H9 (cell line): ENCODE data around the gene ACSM4. TPM values are rescaled to one million over a fixed set of nuclear protein-coding genes. Genes with fewer than 3 reads are reported as not detected.

ENCODE experiments used
- DNase-seq: peaks from one replicate; pipeline ENCODE4 v3.0.0-alpha.2; 2017
- H2AFZ ChIP-seq: one replicate; pipeline ENCODE4 v1.6.1; 2013; ENCODE audit warnings: mild to moderate bottlenecking, low read length, control low read depth, moderate library complexity
- H2AK5ac ChIP-seq: 2 replicates; pipeline ENCODE4 v1.6.1; 2013; ENCODE audit warnings: low read length, control low read depth, mixed read lengths; ENCODE audit not compliant: insufficient read length
- H2BK120ac ChIP-seq: one replicate; pipeline ENCODE4 v1.6.1; 2013; ENCODE audit warnings: low read depth, mild to moderate bottlenecking, low read length, control low read depth, inconsistent platforms; ENCODE audit not compliant: poor library complexity, severe bottlenecking
- H2BK12ac ChIP-seq: 2 replicates; pipeline ENCODE4 v1.6.1; 2013; ENCODE audit warnings: low read length, control low read depth, mixed read lengths, low read depth; ENCODE audit not compliant: insufficient read length
- H2BK15ac ChIP-seq: 2 replicates; pipeline ENCODE4 v1.6.1; 2013; ENCODE audit warnings: low read depth, low read length, control low read depth
- H2BK20ac ChIP-seq: one replicate; pipeline ENCODE4 v1.6.1; 2013; ENCODE audit warnings: low read depth, mild to moderate bottlenecking, low read length, control low read depth, inconsistent platforms; ENCODE audit not compliant: poor library complexity, severe bottlenecking
- H2BK5ac ChIP-seq: 2 replicates; pipeline ENCODE4 v1.6.1; 2013; ENCODE audit warnings: low read length, control low read depth, mixed read lengths; ENCODE audit not compliant: insufficient read length
- H3K14ac ChIP-seq: 2 replicates; pipeline ENCODE4 v1.6.1; 2013; ENCODE audit warnings: low read length, control low read depth; ENCODE audit not compliant: insufficient read depth
- H3K18ac ChIP-seq: 2 replicates; pipeline ENCODE4 v1.6.1; 2013; ENCODE audit warnings: low read depth, mild to moderate bottlenecking, mixed read lengths, low read length, control low read depth; ENCODE audit not compliant: insufficient read length
- H3K23ac ChIP-seq: 2 replicates; pipeline ENCODE4 v1.6.1; 2013; ENCODE audit warnings: low read length, control low read depth, mixed read lengths, low read depth; ENCODE audit not compliant: insufficient read length
- H3K23me2 ChIP-seq: 2 replicates; pipeline ENCODE4 v1.6.1; 2013; ENCODE audit warnings: low read depth, mild to moderate bottlenecking, mixed read lengths, low read length, control low read depth; ENCODE audit not compliant: insufficient read length, poor library complexity, severe bottlenecking
- H3K27ac ChIP-seq: 2 replicates; pipeline ENCODE4 v1.5.1; 2013; ENCODE audit warnings: low read length, control low read depth, mixed read lengths, low read depth; ENCODE audit not compliant: insufficient read length
- H3K27me3 ChIP-seq: 2 replicates; pipeline ENCODE4 v1.6.1; 2013; ENCODE audit warnings: low read length, control low read depth, inconsistent platforms; ENCODE audit not compliant: insufficient read depth
- H3K4ac ChIP-seq: 2 replicates; pipeline ENCODE4 v1.6.1; 2013; ENCODE audit warnings: low read depth, mild to moderate bottlenecking, control low read depth, inconsistent platforms, low read length, moderate library complexity
- H3K4me1 ChIP-seq: 2 replicates; pipeline ENCODE4 v1.6.1; 2013; ENCODE audit warnings: low read length, control low read depth, inconsistent platforms; ENCODE audit not compliant: insufficient read depth
- H3K4me2 ChIP-seq: 2 replicates; pipeline ENCODE4 v1.6.1; 2013; ENCODE audit warnings: low read length, control low read depth, mixed read lengths; ENCODE audit not compliant: insufficient read length, insufficient read depth
- H3K56ac ChIP-seq: 2 replicates; pipeline ENCODE4 v1.6.1; 2013; ENCODE audit warnings: low read depth, mild to moderate bottlenecking, mixed read lengths, low read length, control low read depth; ENCODE audit not compliant: insufficient read length
- H3K79me1 ChIP-seq: 2 replicates; pipeline ENCODE4 v1.6.1; 2013; ENCODE audit warnings: low read depth, mild to moderate bottlenecking, moderate library complexity, low read length, control low read depth, inconsistent platforms; ENCODE audit not compliant: insufficient read depth, poor library complexity, severe bottlenecking
- H3K79me2 ChIP-seq: 2 replicates; pipeline ENCODE4 v1.6.1; 2013; ENCODE audit warnings: low read length, control low read depth, inconsistent platforms; ENCODE audit not compliant: insufficient read depth
- H3K9ac ChIP-seq: 2 replicates; pipeline ENCODE4 v1.6.1; 2013; ENCODE audit warnings: low read length, control low read depth, mixed read lengths; ENCODE audit not compliant: insufficient read length; ENCODE audit errors: extremely low read depth
- H3K9me3 ChIP-seq: one replicate; pipeline ENCODE4 v1.6.1; 2013; ENCODE audit warnings: low read depth, low read length, inconsistent platforms; ENCODE audit not compliant: control insufficient read depth
- H3T11ph ChIP-seq: one replicate; pipeline ENCODE4 v1.6.1; 2013; ENCODE audit warnings: mild to moderate bottlenecking, low read length, control low read depth, inconsistent platforms
- H4K20me1 ChIP-seq: one replicate; pipeline ENCODE4 v1.6.1; 2013; ENCODE audit not compliant: control insufficient read depth, insufficient read length, insufficient read depth
- H4K5ac ChIP-seq: 2 replicates; pipeline ENCODE4 v1.6.1; 2013; ENCODE audit warnings: low read depth, mild to moderate bottlenecking, mixed read lengths, low read length, control low read depth; ENCODE audit not compliant: insufficient read length
- H4K8ac ChIP-seq: replicated peaks from 2 replicates; pipeline ENCODE4 v1.6.1; 2013; ENCODE audit warnings: low read length, control low read depth, mixed read lengths, low read depth; ENCODE audit not compliant: insufficient read length
- H4K91ac ChIP-seq: 2 replicates; pipeline ENCODE4 v1.6.1; 2013; ENCODE audit warnings: low read depth, mild to moderate bottlenecking, moderate library complexity, mixed read lengths, low read length, control low read depth; ENCODE audit not compliant: insufficient read length
- H3K27ac Mint-ChIP-seq, 3 experiments: 2 replicates in 2 of 3; 3 replicates in 1 of 3; pipeline ENCODE4 v1.8.0; 2020 to 2021; ENCODE audit warnings: mixed read lengths in 3 of 3, mild to moderate bottlenecking in 1 of 3, moderate library complexity in 1 of 3
- H3K27me3 Mint-ChIP-seq: 2 replicates; pipeline ENCODE4 v1.8.0; 2021; ENCODE audit warnings: low read depth, mild to moderate bottlenecking, moderate library complexity, mixed read lengths
- H3K36me3 Mint-ChIP-seq, 3 experiments: 2 replicates in 2 of 3; 3 replicates in 1 of 3; pipeline ENCODE4 v1.8.0; 2020 to 2021; ENCODE audit warnings: low read depth in 3 of 3, mixed read lengths in 3 of 3; ENCODE audit not compliant: insufficient read depth in 1 of 3
- H3K4me1 Mint-ChIP-seq, 2 experiments: 2 replicates each; pipeline ENCODE4 v1.8.0; 2020; ENCODE audit warnings: mixed read lengths in 2 of 2
- H3K4me3 Mint-ChIP-seq, 2 experiments: 2 replicates in 1 of 2; 3 replicates in 1 of 2; pipeline ENCODE4 v1.8.0; 2020 to 2021; ENCODE audit warnings: mild to moderate bottlenecking in 2 of 2, mixed read lengths in 2 of 2, moderate library complexity in 1 of 2
- H3K9me3 Mint-ChIP-seq, 2 experiments: 2 replicates in 1 of 2; 3 replicates in 1 of 2; pipeline ENCODE4 v1.8.0; 2020; ENCODE audit warnings: mild to moderate bottlenecking in 2 of 2, mixed read lengths in 2 of 2, moderate library complexity in 1 of 2
- WGBS: extraction: QIAGEN DNeasy Blood & Tissue Kit; methylation state at CpG from one replicate; pipeline ENCODE4 v1.1.7; 2013; ENCODE audit warnings: missing lambda C conversion rate, low lambda C conversion rate, mixed read lengths; ENCODE audit not compliant: insufficient read length; ENCODE audit errors: extremely low coverage; 5-methylcytosine and 5-hydroxymethylcytosine counted together
- total RNA-seq: library from RNA; stranded (reverse); gene quantifications from 2 replicates; pipeline ENCODE4 v1.2.1, GENCODE V29; 2021
- TF ChIP-seq, protein P1 (sequence below): fragments of 200-600 bp; sonication (generic); conservative IDR thresholded peaks from 3 replicates; pipeline ENCODE4 v1.8.0; 2021; ENCODE audit warnings: antibody characterized with exemption, mild to moderate bottlenecking

Gene ACSM4
- total RNA-seq, 1 experiment from 2014 or later: not detected

- no peak overlapping the region for H3K23ac ChIP-seq
- no peak overlapping the region for H2AFZ ChIP-seq
- DNase-seq: no peak
- no peak overlapping the region for H3K14ac ChIP-seq
- no peaks in the 10 kb centered on the region for H3K36me3 Mint-ChIP-seq
- H3K27ac ChIP-seq: no peak overlapping the region
- no peak overlapping the region for H4K91ac ChIP-seq
- no peaks in the 10 kb centered on the region for H3K27me3 ChIP-seq
- H2BK12ac ChIP-seq: no peak overlapping the region
- H3K4me1 ChIP-seq: no peaks in the 10 kb centered on the region
- H2BK20ac ChIP-seq: no peak overlapping the region
- no peaks in the 10 kb centered on the region for H3K79me1 ChIP-seq
- no peak overlapping the region for H2AK5ac ChIP-seq
- no peak overlapping the region for H2BK120ac ChIP-seq
- H3K18ac ChIP-seq: no peak overlapping the region
- no peaks in the 10 kb centered on the region for H3K27me3 Mint-ChIP-seq
- no peak overlapping the region for H3K4ac ChIP-seq
- H3K4me1 Mint-ChIP-seq: no peaks in the 10 kb centered on the region; a peak in 1 of 4 replicates
- no peak overlapping the region for H3T11ph ChIP-seq
- TF ChIP-seq, protein P1, sequence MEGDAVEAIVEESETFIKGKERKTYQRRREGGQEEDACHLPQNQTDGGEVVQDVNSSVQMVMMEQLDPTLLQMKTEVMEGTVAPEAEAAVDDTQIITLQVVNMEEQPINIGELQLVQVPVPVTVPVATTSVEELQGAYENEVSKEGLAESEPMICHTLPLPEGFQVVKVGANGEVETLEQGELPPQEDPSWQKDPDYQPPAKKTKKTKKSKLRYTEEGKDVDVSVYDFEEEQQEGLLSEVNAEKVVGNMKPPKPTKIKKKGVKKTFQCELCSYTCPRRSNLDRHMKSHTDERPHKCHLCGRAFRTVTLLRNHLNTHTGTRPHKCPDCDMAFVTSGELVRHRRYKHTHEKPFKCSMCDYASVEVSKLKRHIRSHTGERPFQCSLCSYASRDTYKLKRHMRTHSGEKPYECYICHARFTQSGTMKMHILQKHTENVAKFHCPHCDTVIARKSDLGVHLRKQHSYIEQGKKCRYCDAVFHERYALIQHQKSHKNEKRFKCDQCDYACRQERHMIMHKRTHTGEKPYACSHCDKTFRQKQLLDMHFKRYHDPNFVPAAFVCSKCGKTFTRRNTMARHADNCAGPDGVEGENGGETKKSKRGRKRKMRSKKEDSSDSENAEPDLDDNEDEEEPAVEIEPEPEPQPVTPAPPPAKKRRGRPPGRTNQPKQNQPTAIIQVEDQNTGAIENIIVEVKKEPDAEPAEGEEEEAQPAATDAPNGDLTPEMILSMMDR: no peak
- H4K8ac ChIP-seq: no peak overlapping the region
- H2BK15ac ChIP-seq: no peak overlapping the region
- no peak overlapping the region for H3K9ac ChIP-seq
- no peak overlapping the region for H3K56ac ChIP-seq
- no peak overlapping the region for H4K5ac ChIP-seq
- H3K9me3 ChIP-seq: no peaks in the 10 kb centered on the region
- no peaks in the 10 kb centered on the region for H3K23me2 ChIP-seq
- no CpG with 5 or more reads among the region's 5 CpGs for WGBS
- no peak overlapping the region for H3K4me2 ChIP-seq
- H3K27ac Mint-ChIP-seq: no peak overlapping the region
- no peaks in the 10 kb centered on the region for H3K9me3 Mint-ChIP-seq
- H3K4me3 Mint-ChIP-seq: no peak overlapping the region
- H3K79me2 ChIP-seq: no peaks in the 10 kb centered on the region
- no peak overlapping the region for H2BK5ac ChIP-seq
- no peaks in the 10 kb centered on the region for H4K20me1 ChIP-seq
Observed at GRCh38 chr12:7269273-7269672, 34.6 kb upstream of the ACSM4 start.
